Endothelial cell of hepatic sinusoid (primary cell): ENCODE results near the gene PCNX1.

ENCODE experiments used
- in situ Hi-C: cut with HindIII; loops from 2 replicates; pipeline ENCODE4 v1.10.0; 2017; ENCODE audit warnings: low sequenced_read_pairs

PCNX1 gene

GRCh38 chr14:71140157-71140556, 232.9 kb downstream of the PCNX1 start:
- in situ Hi-C loops: loop anchor here (10.0 kb wide), 1 partner anchor 135 kb away; no protein-coding TSS in a partner anchor

- in situ Hi-C loops: loop anchor here (10.0 kb wide), 1 partner anchor 133 kb away; no protein-coding TSS in a partner anchor
These were observed 234.6 kb downstream of the PCNX1 start for GRCh38 chr14:71141701-71142374.

GRCh38 chr14:71142375-71143038, 235.2 kb downstream of the PCNX1 start:
- in situ Hi-C loops: loop anchor here (10.0 kb wide), 1 partner anchor 132 kb away; no protein-coding TSS in a partner anchor

GRCh38 chr14:71143381-71144290, 236.4 kb downstream of the PCNX1 start:
- in situ Hi-C loops: loop anchor here (10.0 kb wide), 1 partner anchor 131 kb away; no protein-coding TSS in a partner anchor

GRCh38 chr14:71147335-71147734, 240.1 kb downstream of the PCNX1 start:
- in situ Hi-C loops: loop anchor here (10.0 kb wide), 1 partner anchor 127 kb away; no protein-coding TSS in a partner anchor

GRCh38 chr14:71148627-71149026, 241.4 kb downstream of the PCNX1 start:
- in situ Hi-C loops: loop anchor here (10.0 kb wide), 1 partner anchor 126 kb away; no protein-coding TSS in a partner anchor

- in situ Hi-C loops: no loop called here
These were observed 243.5 kb downstream of the PCNX1 start for GRCh38 chr14:71150737-71151136.

GRCh38 chr14:71155743-71156142, 248.5 kb downstream of the PCNX1 start:
- in situ Hi-C loops: no loop called here

- in situ Hi-C loops: loop anchor here (5.0 kb wide), 1 partner anchor 49 kb away; no protein-coding TSS in a partner anchor
These were observed 256.0 kb downstream of the PCNX1 start for GRCh38 chr14:71163050-71163841.

GRCh38 chr14:71163842-71164629, 256.8 kb downstream of the PCNX1 start:
- in situ Hi-C loops: loop anchor here (5.0 kb wide), 1 partner anchor 48 kb away; no protein-coding TSS in a partner anchor
